T-helper 22 cell (primary cell): ENCODE results near the gene PDIA5.

Experiments used
- DNase-seq: peaks from one replicate; pipeline ENCODE4 v3.0.0-alpha.2; 2020; ENCODE audit warnings: low read depth

PDIA5 gene

GRCh38 chr3:123119802-123120201, 53.0 kb downstream of the PDIA5 start:
- DNase-seq: no peak

DNA sequence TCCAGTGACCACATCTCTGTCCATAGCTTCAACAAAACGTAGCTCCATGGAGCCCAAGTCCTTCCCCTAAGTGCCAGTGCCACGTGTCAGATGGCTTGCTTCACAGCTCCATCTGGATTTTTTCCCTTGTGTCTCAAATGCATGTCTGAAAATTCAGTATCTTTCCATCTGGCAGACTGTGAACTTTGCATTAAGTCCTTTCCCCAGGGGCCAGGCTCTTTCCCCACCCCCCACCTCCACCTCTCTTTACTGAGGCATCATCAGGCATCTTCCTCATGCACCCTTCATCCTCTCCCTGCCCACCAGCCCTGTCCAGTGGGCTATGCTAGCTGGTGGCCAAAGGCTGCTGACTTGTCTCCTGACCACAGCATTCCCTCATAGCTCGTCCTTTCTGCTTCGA, 53.7 kb downstream of the PDIA5 start:
- DNase-seq: no peak

DNA sequence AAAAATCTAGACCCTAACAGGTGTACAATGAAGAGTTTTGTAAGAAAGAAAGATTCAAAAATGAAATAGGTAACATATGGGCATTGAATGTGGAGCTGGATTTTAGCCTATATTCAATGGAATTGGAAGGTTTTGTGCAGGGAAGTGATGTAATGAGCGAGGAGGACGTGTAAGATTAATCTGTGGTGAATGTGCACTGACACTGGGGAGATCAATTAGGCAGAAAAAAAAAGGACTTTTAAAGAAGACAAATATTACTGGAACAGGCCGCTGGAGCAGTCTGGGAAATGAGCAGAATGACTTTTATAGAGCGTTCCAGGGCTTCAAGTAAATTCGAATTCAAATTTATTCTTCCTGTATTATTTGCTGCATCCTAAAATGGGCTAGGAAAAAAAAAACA, 55.2 kb downstream of the PDIA5 start:
- DNase-seq: no peak

DNA sequence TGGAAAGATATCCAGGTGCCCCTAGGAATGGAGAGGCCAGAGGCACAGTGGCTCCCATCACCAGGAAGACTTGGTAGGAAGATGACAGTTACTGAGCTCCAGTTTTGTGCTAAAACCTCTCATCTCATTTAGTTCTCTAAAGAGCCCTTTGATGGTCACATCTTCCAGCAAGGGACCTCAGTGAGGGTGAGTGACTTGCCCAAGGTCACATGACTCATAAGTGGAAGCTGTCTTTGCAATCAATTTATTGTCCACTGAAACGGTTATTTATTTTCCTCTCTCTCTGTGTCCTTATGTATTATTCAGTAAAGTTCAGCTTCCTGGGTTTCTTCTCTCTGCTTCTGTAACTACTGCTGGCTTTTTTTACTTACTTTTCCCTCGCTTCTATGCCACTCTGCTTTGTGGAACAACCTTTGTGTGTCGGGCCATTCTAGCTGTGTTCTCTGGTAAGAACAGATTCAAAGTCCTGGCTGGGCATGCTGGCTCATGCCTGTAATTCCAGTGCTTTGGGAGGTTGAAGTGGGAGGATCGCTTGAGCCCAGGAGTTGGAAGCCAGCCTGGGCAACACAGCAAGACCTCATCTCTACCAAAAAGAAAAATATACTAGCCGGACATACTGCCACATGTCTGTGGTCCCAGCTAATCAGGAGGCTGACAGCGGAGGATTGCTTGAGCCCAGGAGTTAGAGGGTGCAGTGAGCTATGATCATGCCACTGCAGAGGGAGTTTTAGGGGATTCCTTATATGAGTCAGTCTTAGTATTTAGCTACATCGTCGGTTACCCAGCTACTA, 55.9 kb downstream of the PDIA5 start:
- no peak for DNase-seq

DNA sequence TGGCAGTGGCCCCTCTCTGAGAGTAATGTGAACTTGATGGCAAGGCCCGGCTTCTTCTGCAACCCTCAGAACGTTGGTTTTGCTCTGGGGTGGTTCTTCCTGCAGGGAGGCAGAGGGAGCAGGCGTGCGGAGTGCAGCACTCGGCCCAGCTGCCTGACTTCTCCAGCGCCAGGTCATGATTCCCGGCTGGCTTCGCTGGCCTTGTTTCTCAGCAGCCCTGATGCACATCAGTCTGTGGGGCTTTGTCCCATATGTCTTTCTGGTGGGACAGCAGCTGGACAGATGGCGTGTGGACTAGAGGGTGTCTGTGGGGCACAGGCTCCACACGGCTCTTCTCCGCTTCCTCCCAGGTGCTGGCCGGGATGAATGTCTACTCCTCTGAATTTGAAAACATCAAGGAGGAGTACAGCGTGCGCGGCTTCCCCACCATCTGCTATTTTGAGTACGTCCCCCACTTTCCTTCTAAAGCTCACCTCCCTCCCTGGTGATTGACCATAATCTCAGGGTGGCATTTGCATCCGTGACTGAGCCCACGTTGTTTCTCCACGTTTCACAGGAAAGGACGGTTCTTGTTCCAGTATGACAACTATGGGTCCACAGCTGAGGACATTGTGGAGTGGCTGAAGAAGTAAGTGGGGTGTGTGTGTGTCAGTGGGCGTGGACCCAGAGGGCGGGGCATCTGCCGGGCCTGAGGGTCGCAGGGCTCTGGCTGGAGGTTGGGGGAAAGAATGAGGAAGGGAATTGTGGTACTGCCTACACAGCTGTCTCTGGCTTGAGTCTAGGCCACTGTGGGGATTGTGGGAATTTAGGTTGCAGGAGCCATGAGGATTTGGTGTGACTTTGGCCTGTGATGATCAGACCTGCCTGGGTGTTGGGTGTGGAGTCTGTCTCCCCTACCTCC, 57.1 kb downstream of the PDIA5 start:
- DNase-seq: no peak

GRCh38 chr3:123124971-123125370, 58.1 kb downstream of the PDIA5 start:
- DNase-seq: no peak

DNA sequence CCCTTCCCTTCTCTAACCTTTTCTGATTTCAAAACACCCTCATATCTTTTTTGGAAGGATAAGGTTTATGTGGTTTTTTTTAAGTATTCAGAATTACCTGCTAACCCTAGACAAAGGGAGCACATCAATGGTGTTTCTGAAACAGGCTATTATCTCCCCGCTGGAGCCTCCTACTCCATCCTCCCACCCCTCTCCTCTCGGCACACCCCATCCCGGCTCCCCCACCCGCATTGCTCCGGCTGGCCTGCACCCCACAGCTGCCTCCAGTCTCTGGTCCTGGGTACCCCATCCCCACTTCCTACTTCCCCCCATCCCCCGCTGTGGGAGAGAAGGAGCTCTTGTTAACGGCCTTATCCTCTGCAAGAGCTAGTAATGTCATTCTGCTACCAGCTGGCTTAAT, 59.2 kb downstream of the PDIA5 start:
- no peak for DNase-seq

DNA sequence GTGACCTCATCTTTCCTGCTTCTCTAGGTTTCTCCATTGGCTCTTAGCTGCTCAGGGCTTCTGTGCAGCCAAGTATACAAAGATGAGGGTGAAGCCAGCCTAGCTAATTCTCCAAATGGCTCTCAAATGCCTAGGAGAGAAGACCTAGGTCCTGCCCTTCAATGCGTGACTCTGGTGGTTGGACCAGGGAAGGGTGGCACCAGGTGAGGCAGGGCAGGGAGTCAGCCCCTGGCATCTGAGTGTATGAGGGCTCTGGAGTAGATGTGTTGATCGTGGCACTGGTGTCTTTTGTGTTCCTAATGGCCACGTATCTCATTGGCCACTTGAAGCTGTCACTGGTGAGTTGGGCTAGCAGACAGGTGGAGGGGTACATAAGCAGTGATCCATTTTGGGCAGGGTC, 59.8 kb downstream of the PDIA5 start:
- DNase-seq: no peak

- DNase-seq: no peak
Observed at GRCh38 chr3:123129092-123129491, 62.3 kb downstream of the PDIA5 start.

DNA sequence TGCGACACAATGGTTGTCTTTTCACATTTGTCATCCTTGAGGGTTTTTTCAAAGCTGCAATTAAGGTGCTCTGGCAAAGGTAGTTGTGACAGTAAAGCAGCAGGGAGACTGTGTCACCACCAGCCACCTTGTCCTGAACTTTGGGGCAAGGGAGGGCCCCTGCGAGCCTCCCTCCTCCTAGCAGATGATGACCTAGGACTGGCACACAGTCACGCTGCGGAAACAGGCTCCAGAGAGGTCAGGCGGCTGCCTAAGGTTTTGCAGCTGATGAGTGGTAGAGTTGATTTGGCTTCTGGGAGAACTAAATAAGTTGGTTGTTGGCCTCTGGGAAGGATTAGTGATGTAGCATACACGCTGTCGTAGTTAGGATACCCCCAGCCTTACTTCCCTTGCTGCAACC, 62.7 kb downstream of the PDIA5 start:
- DNase-seq: no peak

GRCh38 chr3:123130079-123130750, 63.4 kb downstream of the PDIA5 start:
- DNase-seq: no peak

DNA sequence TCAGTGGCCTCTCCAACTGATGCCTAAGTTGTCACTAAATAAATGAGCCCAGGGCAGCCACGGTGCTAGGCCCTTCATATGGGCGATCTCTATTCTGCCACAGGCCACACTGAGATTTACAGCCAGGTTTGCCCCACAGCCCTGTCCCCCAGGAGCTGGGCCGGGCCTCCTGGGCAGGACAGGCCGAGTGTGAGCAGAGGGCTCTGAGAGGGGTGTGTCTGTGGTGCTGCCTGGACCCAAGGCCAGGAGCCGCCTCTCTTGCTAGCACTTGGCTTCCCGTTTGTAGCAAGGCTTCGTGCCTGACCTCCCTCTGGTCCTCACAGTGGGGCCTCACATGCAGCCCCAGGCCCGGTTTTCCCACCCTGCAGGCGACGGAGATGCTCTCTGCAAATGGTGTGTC, 67.8 kb downstream of the PDIA5 start:
- DNase-seq: no peak

DNA sequence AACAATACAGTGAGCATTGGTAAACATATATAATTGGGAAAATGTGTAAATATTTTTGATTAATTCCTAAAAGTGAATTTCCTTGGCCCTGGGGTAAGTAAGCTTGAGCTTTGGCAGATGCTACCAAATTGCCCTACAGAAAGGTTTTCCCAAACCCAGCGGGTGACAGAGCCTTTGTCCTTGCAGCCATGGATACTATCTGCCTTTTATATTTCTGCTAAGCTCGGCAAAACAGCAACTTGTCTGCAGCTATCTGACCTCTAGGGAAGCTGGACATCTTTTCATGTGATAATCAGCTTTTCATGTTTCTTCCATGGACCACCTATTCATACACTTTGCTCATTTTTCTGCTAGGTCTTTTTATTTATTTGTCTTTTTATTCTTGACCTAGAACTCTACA, 70.2 kb downstream of the PDIA5 start:
- DNase-seq: no peak

GRCh38 chr3:123138839-123139444, 72.1 kb downstream of the PDIA5 start:
- no peak for DNase-seq

- no peak for DNase-seq
Observed at GRCh38 chr3:123139522-123139921, 72.7 kb downstream of the PDIA5 start.

DNA sequence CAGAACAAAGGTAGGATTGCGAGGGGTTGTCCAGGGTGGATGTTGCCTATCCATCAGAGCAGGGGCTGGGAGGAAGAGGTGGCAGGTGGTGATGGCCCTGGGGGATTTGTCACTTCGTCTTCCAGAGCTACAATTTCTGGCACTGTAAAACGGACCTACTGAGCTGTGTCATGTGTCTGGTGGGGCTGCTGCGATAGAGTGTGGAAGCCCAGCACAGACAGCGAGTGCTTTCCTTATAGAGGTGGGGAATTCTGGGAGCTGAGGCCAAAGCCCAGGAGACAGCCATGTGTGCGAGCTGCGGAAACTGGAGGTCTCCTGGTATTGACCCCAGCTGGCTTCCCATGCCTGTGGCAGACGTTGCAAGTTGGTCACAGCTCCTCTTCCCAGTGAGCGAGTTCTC, 73.7 kb downstream of the PDIA5 start:
- no peak for DNase-seq

DNA sequence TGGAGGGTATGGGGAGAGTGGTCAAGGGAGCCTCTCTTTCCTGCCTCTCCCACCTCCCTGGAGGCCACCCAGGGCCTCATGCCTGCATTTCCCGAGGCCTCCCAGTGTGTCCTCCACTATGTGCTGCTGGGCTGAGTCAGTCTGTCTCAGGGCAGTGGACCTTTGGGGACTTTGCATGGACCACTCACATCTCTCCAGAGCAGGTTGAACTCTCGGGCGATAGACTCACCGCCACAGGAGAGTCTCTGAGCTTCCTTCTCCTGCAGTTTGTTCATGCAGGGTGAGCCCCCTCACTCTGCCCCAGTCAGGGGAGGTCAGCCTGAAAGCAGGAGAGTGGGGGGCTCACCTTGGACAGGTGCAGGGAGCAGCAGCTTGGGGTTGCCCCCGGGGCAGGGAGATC, 74.5 kb downstream of the PDIA5 start:
- DNase-seq: no peak

DNA sequence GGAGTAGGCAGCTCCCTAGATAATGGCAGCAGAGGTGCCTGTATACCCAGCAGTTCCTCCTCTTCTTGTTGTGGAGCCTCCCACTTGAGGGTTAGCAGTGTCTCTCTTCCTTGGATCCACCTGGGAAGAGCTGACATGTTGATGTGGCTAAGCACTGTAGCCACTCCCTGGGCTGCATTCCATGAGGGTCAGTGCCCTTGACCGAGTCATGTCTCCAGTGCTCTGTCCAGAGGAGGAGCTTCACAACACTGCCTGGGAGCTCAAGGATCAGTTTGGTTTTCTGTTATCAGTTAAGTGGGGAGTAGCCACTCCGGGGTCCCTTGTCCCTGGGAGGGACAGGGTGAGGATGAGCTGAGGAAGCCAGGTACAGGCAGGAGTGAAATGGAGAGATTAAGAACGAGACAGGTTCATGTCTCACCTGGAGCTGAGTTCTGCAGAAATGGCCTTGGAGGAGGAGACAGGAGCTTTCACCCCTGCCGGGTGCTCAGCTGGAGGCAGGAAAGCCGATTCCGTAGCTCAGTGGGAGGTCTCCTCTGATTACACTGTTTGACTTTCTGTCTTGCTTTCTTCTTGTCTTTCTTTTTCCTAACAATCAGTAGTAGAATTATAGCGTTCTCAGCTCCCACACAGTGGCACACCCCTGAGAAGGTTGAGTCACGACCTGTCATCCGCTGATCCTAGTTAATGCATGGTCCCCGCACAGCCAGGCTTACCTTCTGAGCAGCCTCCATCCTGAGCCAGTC, 77.0 kb downstream of the PDIA5 start:
- no peak for DNase-seq

DNA sequence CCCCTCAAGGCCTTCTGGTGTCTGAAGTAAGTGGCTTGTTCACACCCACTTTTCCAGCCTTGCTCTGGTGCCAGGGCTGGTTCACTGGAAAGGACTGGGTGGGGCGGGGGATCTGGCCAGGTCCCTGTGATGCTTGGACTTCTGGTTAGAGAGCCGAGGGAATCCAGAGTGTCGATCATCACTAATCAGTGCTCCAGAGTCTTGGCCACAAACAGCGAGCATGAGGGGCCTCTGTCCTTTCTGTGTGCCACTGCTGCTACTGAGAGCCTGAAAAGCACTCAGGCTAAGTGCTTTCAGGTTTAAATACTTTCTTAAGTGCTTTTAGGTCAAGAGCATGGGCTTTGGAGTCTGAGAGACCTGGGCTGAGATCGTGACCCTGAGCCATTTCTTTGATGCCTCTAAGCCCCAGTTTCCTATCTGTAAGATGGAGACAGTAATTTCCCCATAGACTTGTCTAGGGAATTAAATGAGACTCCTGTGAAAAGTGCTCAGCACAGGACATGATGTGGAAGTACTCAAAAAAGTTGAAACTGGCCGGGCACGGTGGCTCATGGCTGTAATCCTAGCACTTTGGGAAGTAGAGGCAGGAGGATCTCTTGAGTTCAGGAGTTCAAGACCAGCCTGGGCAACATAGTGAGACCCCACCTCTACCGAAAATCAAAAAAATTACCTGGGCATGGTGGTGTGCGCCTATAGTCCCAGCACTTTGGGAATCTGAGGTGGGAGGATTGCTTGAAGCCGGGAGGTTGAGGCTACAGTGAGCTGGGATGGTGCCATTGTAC, 81.1 kb downstream of the PDIA5 start:
- no peak for DNase-seq

DNA sequence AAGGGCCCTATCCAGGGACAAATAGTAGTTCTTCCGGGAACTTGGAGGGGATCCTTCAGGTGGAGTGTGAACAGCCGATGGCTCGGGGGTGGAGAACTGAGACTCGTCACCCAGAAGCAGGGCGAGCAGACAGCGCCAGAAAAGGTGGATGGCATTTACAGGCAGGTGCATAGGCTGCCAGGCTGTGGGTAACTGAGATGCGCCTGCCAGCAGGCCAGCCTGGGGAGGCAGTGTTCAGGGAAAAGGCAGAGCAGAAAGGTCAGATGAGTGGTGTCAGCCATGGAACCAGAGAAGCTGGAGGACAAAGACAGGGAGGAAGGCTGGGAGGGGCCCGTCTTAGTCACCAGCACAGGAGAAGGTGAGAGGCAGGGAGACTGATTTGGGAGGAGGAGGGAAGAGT, 81.9 kb downstream of the PDIA5 start:
- DNase-seq: no peak

- DNase-seq: no peak
Observed at GRCh38 chr3:123149525-123149924, 82.7 kb downstream of the PDIA5 start.
